GM23338 (cell line): ENCODE data around the gene TCF7L1.

Experiments used
- CREB1 ChIP-seq: fragments of 250-450 bp; sonication (Bioruptor Pico); IDR thresholded peaks from 2 replicates; pipeline ENCODE4 v1.5.0; 2020; ENCODE audit warnings: low read depth, mild to moderate bottlenecking, moderate library complexity
- EZH2 ChIP-seq: fragments of 200-600 bp; sonication (generic); IDR thresholded peaks from one replicate; pipeline ENCODE4 v1.8.0; 2017; ENCODE audit warnings: antibody characterized with exemption, mild to moderate bottlenecking, low read depth; ENCODE audit not compliant: unreplicated experiment
- EZH2phosphoT487 ChIP-seq: fragments of 200-600 bp; sonication (generic); IDR thresholded peaks from one replicate; pipeline ENCODE4 v1.8.1; 2018; ENCODE audit warnings: antibody characterized with exemption; ENCODE audit not compliant: unreplicated experiment
- JUNB ChIP-seq: IDR thresholded peaks from one replicate; pipeline ENCODE4 v1.6.1; 2016; ENCODE audit warnings: antibody characterized with exemption; ENCODE audit not compliant: unreplicated experiment
- NANOG ChIP-seq: IDR thresholded peaks from 2 replicates; pipeline ENCODE4 v1.6.1; 2016; ENCODE audit warnings: antibody characterized with exemption, borderline replicate concordance
- POLR2AphosphoS5 ChIP-seq: IDR thresholded peaks from 2 replicates; pipeline ENCODE4 v1.6.1; 2016; ENCODE audit warnings: antibody characterized with exemption, low read depth
- STAT1 ChIP-seq: IDR thresholded peaks from one replicate; pipeline ENCODE4 v1.6.1; 2016; ENCODE audit warnings: antibody characterized with exemption; ENCODE audit not compliant: unreplicated experiment
- ZNF114 ChIP-seq: fragments of 250-450 bp; sonication (Bioruptor Pico); IDR thresholded peaks from 2 replicates; pipeline ENCODE4 v1.5.0; 2020; ENCODE audit warnings: mild to moderate bottlenecking, moderate library complexity
- ZNF331 ChIP-seq: fragments of 250-450 bp; sonication (Bioruptor Pico); IDR thresholded peaks from 2 replicates; pipeline ENCODE4 v1.5.0; 2020; ENCODE audit warnings: low read depth, mild to moderate bottlenecking, moderate library complexity
- TF ChIP-seq, protein P1 (sequence below), 2 experiments: fragments of 200-600 bp in 1 of 2; sonication (generic) in 1 of 2; conservative IDR thresholded peaks; 2 replicates each; pipeline versions ENCODE4 v1.5.1 to v1.6.1; 2016 to 2017; ENCODE audit warnings: antibody characterized with exemption in 2 of 2, low read depth in 2 of 2, mild to moderate bottlenecking in 2 of 2, moderate library complexity in 1 of 2
- TF ChIP-seq, protein P2 (sequence below): IDR thresholded peaks from one replicate; pipeline ENCODE4 v1.6.1; 2018; ENCODE audit warnings: antibody characterized with exemption; ENCODE audit not compliant: unreplicated experiment
- TF ChIP-seq, protein P3 (sequence below): IDR thresholded peaks from 2 replicates; pipeline ENCODE4 v1.6.1; 2016; ENCODE audit warnings: antibody characterized with exemption

DNA sequence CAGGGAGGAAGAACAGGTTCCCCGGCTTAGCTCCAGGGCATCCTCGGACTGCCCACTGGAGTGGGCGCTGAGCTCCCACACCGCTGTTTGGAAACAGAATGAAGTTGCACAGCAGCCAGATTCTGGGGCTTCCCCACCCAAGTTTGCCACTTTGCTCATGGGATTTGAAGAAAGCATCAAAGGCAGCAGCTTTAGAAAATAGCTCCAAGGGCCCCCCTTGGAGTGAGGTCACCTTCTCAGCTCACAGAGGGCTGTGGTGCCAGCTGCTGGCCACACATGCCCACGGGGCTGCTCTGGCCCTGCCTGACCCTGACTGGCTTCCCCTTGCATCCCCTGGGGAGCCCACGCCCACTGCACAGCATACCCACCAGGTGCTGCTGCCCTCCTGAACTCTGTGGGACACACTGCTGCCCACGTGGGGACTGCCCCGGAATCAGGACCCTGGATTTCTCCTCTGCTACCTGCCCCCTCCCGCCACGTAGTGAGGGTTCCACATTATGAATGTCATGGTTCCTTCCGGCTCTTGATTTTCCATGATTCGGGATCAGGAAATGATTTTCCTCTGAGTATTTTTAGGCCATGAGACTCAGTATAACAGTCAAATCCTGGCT, 124.3 kb downstream of the TCF7L1 start:
- TF ChIP-seq, protein P1, sequence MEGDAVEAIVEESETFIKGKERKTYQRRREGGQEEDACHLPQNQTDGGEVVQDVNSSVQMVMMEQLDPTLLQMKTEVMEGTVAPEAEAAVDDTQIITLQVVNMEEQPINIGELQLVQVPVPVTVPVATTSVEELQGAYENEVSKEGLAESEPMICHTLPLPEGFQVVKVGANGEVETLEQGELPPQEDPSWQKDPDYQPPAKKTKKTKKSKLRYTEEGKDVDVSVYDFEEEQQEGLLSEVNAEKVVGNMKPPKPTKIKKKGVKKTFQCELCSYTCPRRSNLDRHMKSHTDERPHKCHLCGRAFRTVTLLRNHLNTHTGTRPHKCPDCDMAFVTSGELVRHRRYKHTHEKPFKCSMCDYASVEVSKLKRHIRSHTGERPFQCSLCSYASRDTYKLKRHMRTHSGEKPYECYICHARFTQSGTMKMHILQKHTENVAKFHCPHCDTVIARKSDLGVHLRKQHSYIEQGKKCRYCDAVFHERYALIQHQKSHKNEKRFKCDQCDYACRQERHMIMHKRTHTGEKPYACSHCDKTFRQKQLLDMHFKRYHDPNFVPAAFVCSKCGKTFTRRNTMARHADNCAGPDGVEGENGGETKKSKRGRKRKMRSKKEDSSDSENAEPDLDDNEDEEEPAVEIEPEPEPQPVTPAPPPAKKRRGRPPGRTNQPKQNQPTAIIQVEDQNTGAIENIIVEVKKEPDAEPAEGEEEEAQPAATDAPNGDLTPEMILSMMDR (conservative IDR thresholded peaks at IDR 0.05; ENCODE audit: low read depth in 2 of 2), result no peak
- TF ChIP-seq EZH2 (no peak), ZNF331 (no peak), EZH2phosphoT487 (no peak), POLR2AphosphoS5 (no peak), JUNB (no peak), NANOG (no peak), ZNF114 (CRISPR knock-in tag) (no peak), CREB1 (CRISPR knock-in tag) (no peak), STAT1 (no peak)
- TF ChIP-seq, protein P2, sequence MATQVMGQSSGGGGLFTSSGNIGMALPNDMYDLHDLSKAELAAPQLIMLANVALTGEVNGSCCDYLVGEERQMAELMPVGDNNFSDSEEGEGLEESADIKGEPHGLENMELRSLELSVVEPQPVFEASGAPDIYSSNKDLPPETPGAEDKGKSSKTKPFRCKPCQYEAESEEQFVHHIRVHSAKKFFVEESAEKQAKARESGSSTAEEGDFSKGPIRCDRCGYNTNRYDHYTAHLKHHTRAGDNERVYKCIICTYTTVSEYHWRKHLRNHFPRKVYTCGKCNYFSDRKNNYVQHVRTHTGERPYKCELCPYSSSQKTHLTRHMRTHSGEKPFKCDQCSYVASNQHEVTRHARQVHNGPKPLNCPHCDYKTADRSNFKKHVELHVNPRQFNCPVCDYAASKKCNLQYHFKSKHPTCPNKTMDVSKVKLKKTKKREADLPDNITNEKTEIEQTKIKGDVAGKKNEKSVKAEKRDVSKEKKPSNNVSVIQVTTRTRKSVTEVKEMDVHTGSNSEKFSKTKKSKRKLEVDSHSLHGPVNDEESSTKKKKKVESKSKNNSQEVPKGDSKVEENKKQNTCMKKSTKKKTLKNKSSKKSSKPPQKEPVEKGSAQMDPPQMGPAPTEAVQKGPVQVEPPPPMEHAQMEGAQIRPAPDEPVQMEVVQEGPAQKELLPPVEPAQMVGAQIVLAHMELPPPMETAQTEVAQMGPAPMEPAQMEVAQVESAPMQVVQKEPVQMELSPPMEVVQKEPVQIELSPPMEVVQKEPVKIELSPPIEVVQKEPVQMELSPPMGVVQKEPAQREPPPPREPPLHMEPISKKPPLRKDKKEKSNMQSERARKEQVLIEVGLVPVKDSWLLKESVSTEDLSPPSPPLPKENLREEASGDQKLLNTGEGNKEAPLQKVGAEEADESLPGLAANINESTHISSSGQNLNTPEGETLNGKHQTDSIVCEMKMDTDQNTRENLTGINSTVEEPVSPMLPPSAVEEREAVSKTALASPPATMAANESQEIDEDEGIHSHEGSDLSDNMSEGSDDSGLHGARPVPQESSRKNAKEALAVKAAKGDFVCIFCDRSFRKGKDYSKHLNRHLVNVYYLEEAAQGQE, result no peak
- TF ChIP-seq, protein P3, sequence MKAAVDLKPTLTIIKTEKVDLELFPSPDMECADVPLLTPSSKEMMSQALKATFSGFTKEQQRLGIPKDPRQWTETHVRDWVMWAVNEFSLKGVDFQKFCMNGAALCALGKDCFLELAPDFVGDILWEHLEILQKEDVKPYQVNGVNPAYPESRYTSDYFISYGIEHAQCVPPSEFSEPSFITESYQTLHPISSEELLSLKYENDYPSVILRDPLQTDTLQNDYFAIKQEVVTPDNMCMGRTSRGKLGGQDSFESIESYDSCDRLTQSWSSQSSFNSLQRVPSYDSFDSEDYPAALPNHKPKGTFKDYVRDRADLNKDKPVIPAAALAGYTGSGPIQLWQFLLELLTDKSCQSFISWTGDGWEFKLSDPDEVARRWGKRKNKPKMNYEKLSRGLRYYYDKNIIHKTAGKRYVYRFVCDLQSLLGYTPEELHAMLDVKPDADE, result no peak
